GM20431 (cell line): Measurements from ENCODE around the gene ANKH.
"Not testable (repeated sequence)": the region's sequence is repeated elsewhere in the genome, so short reads cannot be mapped to it uniquely, and the experiment has no call there.

Experiments used
- in situ Hi-C: fragments of 300-500 bp; cut with MseI, MboI; formaldehyde crosslinking; loops from one replicate; pipeline ENCODE4 v1.15.0; 2020; ENCODE audit warnings: low sequenced_read_pairs; ENCODE audit not compliant: unreplicated experiment

The ANKH gene

DNA sequence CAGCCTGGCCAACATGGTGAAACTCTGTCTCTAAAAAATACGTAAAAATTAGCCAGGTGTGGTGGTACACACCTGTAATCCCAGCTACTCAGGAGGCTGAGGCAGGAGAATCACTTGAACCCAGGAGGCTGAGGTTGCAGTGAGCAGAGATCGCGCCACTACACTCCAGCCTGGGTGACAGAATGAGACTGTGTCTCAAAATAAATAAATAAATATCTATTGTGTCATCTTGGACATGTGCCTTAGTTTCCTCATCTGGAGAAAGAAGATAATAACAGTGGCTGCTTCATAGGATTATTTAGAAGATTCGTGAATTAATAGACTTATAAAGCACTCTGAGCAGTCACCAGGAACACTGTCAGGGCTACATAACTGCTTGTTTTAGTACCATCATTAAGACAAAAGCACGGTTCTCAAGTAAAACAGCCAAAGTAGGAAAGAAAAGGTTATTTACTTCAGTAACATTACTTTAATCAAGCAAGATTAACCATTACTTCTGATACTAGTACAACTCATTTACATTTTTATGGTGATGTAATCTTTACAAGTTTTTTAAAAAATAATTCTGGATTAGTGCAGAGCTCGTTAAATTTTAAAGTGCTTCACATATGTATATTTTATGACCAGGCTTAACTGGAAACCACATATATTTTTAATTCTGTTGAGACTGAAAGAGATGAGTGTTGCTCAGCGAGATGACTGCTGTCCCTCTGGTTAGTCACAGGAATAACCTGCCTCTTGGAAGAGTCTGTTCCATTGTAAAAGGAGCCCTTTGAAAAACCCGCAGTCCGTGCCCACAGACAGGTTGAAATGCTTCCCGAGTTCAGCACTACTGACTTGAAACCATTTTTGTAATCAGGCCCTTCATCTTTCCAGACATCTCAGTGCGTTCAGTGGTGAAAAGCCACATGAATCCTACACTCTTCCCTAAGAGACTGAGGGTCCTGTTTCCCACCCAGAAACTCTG, 36.7 kb downstream of the ANKH start:
- in situ Hi-C loops, result no loop called here

DNA sequence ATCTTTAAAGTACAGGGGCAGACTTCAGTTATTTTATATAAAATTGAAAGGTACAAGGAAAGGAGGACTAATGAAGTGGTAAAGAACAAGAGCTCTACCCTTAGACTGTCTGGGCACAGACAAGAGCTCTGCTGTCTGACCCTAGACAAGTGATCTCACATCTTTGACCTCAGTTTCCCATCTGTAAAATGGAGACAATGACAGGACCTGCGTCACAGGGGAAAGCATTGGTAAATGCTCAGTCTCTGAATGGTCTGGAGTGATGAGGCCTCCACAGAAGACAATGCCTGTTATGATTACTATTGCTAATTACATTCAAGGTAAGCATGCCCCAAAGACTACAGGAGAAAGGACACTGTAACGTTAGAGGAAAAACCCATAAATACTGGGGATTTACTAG, 37.5 kb downstream of the ANKH start:
- in situ Hi-C loops, result no loop called here

DNA sequence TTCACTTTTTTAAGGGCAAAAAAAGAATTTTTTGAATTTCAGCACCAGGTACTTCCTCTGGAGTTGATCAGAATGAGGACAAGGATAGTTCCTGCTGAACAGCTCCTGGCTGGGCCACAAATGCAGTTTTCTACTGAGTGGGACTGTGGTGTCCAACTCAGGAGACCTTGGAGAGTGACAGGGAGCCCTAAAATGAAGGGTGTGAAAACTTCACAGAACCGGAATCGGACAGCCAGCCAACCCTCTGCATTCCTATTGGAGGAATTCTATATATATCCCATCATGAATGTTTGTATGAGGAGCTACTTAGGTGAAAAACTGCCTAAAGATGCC, 40.6 kb downstream of the ANKH start:
- in situ Hi-C loops, result no loop called here

DNA sequence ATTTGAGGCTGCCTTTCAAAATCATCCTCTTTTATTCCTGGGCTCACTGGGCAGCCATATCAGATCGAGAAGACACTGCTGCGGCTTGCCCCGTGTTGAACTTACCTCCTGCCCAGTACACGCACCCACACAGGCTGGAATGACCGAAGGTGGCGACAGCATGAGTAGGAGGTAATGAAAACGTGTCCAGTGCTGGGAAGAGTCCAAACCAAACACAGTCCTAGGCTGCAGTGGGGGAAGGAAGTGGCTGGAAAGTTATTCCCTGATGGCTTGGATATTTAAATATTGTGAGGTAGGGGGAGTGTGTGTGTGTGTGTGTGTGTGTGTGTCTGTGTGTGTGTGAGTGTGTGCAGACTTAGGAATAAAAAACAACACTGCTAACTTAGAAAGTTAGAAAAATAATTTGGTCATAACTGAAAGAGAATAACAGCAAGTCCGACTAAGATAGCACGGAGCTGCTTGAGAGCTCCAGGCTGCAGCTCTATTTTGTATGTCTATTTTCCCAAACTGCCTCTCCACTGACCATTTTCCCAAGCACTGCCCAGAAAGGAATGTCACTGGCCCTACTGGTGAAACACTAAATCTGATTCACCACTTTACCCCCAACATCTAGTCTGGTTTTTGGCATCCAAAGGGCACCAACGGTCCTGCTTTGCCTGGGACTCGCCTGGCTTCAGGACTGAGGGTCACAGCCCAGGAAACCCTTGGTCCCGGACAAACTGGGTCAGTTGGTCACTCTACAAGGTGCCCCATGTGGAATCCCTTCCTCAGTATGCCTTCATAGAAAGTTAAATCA, 41.2 kb downstream of the ANKH start:
- in situ Hi-C loops, result no loop called here

DNA sequence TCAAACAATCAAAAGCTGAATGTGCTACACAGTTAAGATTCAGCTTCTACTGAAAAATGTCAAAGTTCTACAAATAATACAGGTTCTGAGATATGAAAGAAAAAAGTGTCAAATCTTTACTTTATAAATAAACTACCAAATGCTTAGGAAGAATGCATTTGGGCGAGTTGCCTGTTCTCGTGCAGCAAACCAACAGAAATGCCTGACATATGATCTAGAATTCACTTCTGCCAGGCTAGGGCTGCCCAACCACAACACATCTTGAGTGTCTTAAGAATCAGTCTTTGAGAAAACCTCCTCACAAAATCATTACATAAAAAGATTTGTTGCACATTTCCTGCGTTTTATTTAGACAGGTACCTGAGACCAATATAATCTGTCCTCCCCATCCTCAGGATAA, 42.2 kb downstream of the ANKH start:
- in situ Hi-C loops, result no loop called here

DNA sequence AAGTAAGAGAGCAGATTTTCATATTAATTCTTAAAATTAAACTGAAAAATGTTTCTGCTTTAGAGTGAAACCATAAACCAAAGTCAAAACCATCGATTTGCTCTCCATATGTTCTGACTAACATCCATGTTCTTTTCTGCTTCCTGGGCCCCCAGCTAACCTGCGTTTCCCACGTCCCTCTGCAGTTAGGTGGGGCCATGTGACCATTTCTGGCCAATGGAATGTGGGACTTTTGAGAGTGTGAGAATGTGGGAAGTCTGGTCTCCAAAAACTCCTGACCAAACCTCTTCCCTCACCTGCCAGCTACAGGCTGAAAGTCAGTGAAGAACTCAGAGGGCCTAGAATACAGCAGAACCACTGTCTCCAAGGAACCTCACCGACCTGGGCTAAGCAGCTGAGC, 44.9 kb downstream of the ANKH start:
- in situ Hi-C loops, result no loop called here

DNA sequence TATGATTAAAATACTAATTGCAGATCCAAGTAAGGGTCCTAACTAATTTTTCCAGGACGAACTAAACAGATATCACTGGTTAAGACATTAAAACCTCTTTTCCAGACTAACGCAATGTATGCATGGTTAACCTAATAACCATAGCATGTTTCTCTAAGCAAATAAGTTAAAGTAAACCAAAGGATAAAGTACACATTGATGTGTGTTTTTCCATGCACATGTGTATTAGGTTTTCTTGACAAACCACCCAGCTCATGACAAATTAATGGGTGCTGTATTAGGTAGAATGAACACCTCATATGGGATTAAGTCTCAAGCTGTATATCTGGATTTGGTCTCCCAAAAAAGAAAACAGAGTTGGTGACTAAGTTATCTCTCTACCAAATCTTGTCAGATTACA, 45.6 kb downstream of the ANKH start:
- in situ Hi-C loops, result no loop called here

DNA sequence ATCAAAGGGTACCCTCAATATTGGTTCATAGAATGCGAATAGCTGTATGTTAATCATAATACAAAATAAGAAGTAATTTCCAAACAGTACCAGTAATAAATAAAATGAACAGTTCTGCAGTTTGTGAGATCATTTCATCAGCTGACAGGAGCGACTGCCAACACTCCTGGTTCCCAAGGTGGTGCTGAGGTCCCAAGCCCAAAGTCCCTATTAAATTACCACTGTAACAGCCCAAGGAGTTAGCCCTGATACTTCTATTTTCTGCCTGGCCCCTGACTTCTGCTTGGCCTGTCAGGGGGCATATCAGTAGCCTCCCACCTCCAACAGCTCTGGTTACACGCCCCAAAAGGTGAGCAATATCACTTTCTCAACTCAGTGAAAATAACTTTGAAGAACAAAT, 47.1 kb downstream of the ANKH start:
- in situ Hi-C loops, result no loop called here

DNA sequence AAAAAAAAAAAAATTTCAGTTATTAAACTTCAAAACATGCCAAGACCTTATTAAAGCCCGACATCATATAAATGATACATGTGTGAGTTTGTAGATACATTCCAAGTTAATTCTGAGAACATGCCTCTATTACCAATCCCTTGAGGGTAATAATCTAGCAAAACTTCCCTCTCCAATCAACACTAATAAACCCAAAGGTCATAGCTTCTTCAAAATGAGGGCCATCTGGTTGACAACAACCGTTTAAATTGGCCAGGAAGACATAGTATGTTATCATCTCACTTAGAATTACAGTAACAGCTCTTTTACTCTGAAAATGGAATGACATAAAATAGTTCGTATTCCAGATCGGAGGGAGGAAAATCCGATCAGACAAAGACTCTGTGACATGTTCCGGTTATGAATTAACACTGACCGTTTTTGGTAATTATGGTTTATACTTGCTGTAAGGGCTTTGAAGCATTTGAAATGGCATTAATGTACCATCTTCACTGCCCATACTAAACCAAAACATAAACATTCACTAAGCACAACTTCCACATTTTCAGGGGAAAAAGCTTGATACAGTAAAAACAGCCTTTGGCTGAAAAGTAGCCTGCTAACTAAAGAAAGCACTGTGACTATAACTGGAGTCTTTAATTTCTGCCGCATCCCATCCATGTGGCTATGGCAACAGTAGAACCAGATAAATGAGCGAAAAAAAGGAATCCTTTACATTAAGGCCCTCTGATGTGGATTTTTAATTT, 50.3 kb downstream of the ANKH start:
- in situ Hi-C loops, result no loop called here

DNA sequence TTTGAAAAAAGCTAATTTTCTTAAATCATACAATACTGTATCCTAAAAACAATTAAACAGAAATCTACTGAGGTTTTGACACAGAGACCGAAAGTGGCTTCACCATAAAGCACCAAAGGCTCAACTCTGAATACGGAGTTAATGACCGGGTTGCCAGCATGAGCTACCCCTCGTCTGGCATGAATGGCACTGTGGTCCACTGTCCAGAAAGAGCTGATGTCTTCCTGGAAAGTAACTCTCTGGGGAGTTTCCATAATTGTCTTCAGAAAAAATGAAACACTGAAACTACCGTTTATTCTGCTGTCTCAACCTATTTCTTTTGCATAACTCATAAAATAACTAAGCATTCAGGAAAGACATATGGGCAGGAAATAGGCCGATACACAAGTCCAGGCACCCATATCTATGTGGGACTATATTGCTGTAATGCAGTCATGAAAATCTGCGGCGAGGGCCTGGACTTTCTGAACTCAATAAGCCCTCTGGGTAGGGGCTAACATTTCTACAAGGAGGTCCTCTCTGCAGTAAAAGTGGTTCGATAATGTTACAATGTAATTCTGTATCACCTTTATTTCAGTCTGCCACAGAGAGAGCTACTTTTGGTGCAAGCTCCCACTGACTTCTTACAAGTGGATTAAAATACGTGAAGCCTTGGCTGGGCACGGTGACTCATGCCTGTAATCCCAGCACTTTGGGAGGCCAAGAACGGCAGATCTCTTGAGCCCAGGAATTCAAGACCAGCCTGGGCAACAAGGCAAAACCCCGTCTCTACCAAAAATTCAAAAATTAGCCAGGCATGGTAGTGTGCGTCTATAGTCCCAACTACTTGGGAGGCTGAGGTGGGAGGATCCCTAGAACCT, 52.4 kb downstream of the ANKH start:
- in situ Hi-C loops, result no loop called here

DNA sequence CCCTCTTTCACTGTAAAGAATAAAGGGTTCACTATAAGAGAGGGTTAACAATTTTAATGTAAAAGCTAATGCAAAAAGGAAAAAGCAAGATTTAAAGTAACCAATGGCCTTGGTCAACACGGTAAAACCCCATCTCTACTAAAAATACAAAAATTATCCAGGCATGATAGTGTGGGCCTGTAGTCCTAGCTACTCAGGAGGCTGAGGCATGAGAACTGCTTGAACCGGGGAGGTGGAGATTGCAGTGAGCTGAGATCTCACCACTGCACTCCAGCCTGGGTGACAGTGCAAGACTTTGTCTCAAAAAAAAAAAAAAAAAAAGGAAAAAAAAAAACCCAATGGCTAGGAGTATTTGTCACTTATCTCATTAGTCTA, 53.8 kb downstream of the ANKH start:
- in situ Hi-C loops, result not testable (repeated sequence)

DNA sequence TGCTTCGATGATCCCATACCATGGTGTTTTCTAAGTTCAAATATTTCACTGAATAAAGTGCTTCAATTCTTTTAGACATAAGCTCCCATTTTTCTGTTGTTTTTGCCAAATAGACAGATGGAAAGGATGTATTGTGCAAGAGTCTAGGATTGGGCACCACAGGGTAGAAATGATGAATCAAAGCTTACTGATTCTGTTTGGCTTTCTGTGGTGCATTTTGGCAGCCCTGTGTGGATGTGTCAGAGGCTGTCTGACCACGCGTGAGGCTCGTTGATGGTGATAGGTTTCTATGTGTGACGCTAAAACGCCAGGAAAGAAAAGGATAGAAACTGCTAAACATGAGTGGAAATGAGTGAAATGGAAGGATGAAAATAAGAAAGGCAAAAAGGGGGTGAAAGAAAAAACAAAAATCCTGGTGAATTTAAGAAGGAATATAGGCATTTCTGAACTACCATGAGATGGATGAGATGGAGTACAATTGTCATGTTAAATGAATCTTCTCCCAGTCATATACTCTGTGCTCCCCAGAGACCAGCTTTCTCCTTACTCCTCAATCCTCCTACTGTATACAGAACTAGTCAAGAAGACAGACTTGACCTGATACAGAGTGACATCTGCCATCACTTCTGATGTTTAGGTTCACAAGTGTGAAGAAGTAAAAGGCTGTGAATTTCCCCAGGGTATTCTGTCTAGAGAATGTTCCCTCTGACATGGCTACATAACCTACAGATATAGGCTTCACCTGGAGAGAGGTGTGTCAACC, 54.4 kb downstream of the ANKH start:
- in situ Hi-C loops, result no loop called here

DNA sequence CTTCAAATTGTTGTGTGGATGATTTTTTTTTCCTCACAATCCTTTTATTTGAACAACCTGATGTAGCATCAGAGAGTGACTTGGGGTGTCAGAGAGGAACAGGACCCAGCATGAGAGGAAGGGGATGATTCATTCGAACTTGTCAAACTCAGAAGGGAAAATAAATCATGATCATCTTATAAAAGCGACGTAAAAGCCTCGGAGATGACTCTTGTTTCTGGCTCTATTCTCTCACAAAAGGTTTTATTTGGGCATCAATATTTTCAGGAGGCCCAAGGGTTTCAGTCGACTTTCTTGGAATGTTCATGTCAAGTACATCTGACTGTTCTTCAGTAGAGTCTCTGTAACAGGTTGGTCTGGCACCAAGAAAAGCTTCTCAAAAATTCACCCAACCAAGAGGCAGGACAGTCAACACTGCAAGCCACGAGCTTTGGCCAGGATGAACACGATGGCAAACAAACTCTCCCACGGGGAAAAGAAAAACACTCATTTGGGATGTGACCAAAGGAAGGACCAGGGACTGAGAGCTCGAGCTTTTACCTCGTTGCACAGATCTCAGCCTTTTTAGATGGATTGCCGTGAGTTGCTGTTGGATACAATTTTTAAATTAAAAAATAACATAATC, 55.1 kb downstream of the ANKH start:
- in situ Hi-C loops, result no loop called here

DNA sequence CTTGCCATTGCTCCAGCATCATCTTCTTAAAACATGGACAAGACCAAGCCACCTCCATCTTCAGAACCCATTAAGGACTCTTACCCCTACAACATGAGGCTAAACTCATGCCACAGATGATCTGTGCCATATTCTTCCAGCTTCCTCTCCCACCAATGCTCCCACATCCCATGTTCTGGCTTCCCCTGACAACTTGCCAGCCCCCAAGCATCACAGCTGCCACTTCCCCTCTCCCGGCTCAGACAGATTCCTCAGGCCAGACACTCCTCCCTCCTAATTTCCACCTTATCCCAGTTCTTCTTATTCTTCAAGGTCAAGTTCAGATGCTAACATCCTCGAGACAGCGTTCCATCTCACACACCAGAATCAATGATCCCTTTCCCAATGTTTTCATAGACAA, 57.8 kb downstream of the ANKH start:
- in situ Hi-C loops, result no loop called here

DNA sequence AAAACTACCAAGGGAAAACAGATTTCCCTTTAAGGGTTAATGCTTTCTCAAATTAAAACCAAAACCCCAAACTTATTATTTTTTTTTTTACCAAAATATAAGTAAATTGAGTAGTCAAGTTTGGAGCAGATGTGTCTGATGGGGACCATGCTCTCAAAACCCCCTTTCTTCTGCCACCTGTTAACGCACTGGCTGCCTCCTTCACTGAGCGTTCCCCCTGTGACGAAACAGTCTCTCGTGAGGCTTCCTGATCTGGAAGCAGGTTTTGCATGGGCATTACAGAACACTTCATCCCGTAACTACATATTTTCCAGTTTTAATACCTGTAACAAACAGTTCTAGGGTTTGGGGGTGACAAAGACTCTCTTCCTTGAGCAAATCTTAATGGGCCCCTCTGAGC, 59.4 kb downstream of the ANKH start:
- in situ Hi-C loops, result no loop called here

DNA sequence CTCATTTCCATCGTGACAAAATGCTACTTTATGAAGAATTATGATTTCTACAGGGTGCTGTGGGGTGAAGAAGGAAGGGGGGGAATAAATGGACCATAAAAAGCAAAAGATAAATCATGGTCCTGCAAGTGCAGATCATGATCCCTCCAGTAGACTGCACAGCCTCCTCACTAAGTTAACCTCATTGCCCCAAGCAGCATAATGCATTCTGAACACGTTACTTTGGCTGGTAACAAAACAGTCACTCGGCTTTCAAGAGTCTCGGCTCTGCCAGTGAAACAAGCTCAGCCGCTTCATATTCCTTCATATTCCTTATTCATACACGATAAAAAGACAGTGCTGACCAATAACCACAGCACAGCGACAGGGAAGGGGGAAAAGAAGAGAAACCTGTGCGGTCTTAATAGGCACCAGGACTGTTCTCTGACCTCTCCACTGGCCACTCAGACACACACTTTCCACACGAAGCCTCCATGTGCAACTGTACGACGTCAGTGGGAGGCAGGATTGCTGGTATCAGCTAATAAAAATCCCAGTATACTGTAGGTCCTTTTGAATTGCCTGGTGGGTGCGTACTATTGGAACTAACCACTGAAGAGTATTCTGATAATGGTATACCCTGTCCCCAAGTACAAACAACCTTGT, 60.5 kb downstream of the ANKH start:
- in situ Hi-C loops, result no loop called here

DNA sequence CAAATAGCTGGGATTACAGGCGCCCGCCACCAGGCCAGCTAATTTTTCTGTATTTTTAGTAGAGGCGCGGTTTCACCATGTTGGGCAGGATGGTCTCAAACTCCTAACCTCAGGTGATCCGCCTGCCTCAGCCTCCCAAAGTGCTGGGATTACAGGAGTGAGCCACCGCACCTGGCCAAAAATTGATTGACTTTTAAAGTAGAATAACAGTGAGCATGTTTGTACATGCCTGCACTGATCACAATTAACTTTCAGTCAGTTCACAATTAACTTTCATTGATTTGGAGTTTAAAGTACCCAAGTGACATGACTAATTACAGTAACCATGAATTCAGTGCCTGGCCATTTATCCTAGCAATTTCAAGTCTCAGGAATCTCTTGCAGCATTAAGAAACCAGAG, 61.3 kb downstream of the ANKH start:
- in situ Hi-C loops, result no loop called here
